Thyroid gland (tissue), 4 donors: ENCODE data around the gene REM1.

ENCODE experiments used
- POLR2A ChIP-seq, 2 donors: fragments of 450-650 bp; IDR thresholded peaks; one replicate each; pipeline ENCODE4 v1.6.1; 2017; ENCODE audit warnings: antibody characterized with exemption in 2 of 2, mild to moderate bottlenecking in 2 of 2, moderate library complexity in 1 of 2
- TF ChIP-seq, protein P1 (sequence below), 6 experiments: fragments of 200-600 bp in 3 of 6; fragments of 450-650 bp in 3 of 6; sonication (generic) in 3 of 6; IDR thresholded peaks; one replicate each; pipeline ENCODE4 v1.5.1; 2016 to 2019; ENCODE audit warnings: antibody characterized with exemption in 6 of 6, mild to moderate bottlenecking in 2 of 6, inconsistent platforms in 1 of 6, moderate library complexity in 1 of 6

DNA sequence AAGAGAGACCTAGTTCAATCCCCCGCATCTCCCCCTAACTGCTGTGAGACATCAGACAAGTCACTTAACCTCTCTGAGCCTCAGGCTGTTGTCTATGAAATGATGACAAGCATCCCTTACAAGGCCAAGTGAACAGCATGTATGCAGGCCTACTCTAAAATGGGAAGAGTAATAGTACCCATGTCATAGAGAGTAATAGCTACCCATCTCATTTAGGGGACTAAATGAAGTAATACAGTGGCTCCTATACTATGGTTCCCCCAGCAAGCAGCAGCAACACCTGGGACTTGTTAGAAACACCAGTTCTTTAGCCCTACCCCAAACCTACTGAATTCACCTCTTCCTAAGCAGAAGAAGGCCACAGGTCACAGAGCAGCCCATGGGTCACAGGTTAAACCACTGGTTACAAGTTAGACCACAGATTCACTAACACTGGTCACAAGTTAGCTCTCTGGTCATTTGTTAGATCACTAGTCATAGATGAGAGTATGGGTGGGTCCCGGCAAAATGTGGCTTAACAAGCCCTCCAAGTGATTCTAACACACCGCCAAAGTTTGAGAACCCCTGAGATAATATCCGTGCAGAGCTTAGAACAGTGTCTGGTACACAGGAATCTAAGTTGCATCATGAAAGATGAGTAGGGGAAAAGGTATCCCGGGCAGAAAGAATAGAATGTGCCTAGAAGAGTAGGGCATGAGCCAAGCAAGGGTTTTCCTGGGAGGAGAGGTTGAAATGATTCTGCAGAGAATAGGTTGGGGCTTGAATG, 1.6 kb upstream of the REM1 start:
- TF ChIP-seq, protein P1, sequence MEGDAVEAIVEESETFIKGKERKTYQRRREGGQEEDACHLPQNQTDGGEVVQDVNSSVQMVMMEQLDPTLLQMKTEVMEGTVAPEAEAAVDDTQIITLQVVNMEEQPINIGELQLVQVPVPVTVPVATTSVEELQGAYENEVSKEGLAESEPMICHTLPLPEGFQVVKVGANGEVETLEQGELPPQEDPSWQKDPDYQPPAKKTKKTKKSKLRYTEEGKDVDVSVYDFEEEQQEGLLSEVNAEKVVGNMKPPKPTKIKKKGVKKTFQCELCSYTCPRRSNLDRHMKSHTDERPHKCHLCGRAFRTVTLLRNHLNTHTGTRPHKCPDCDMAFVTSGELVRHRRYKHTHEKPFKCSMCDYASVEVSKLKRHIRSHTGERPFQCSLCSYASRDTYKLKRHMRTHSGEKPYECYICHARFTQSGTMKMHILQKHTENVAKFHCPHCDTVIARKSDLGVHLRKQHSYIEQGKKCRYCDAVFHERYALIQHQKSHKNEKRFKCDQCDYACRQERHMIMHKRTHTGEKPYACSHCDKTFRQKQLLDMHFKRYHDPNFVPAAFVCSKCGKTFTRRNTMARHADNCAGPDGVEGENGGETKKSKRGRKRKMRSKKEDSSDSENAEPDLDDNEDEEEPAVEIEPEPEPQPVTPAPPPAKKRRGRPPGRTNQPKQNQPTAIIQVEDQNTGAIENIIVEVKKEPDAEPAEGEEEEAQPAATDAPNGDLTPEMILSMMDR (IDR thresholded peaks at IDR 0.05) = no peak
- TF ChIP-seq POLR2A (IDR thresholded peaks at IDR 0.05) = no peak
